IMR-90 (cell line): ENCODE results near the gene TNFRSF21. TPM values are rescaled to one million over a fixed set of nuclear protein-coding genes. Genes with fewer than 3 reads are reported as not detected.

ENCODE experiments used
- ATAC-seq: fragments of 200-7000 bp; cut with Tn5 transposase; 2 replicates; pipeline ENCODE4 v1.9.1; 2020; ENCODE audit warnings: low read depth, mild to moderate bottlenecking, moderate library complexity
- BruUV-seq: library from RNA; stranded (reverse); fragments of 400-500 nt; replicated peaks from 2 replicates; lab custom pipeline; 2021; lab: Mats Ljungman, UMichigan
- CTCF ChIA-PET: fragments of 300-600 bp; formaldehyde crosslinking; extraction: SDS; loops from one replicate; lab custom pipeline; 2021; ENCODE audit warnings: antibody characterized with exemption; lab: Yijun Ruan, JAX
- POLR2A ChIA-PET: fragments of 300-600 bp; sonication (Branson Sonifier 250); formaldehyde crosslinking; loops from one replicate; lab custom pipeline; 2022; ENCODE audit warnings: antibody characterized with exemption; ENCODE audit not compliant: unreplicated experiment; lab: Charles Lee
- DNase-seq: peaks from one replicate; pipeline ENCODE4 v3.0.0; 2013
- H2AFZ ChIP-seq: replicated peaks from 2 replicates; pipeline ENCODE3; 2013; ENCODE audit warnings: low read length, mild to moderate bottlenecking; ENCODE audit not compliant: poor library complexity
- H2AK5ac ChIP-seq: 2 replicates; pipeline ENCODE4 v1.6.1; 2013; ENCODE audit warnings: low read depth, low read length, inconsistent platforms
- H2AK9ac ChIP-seq: replicated peaks from 2 replicates; pipeline ENCODE3; 2013; ENCODE audit warnings: mild to moderate bottlenecking, low read depth, low read length, moderate library complexity; ENCODE audit not compliant: poor library complexity
- H2BK120ac ChIP-seq: 2 replicates; pipeline ENCODE4 v1.6.1; 2013; ENCODE audit warnings: low read depth, low read length, inconsistent platforms
- H2BK15ac ChIP-seq: 3 replicates; pipeline ENCODE4 v1.6.1; 2013; ENCODE audit warnings: low read depth, low read length, inconsistent platforms
- H2BK20ac ChIP-seq: 2 replicates; pipeline ENCODE4 v1.6.1; 2013; ENCODE audit warnings: low read depth, mild to moderate bottlenecking, inconsistent platforms, low read length, moderate library complexity
- H2BK5ac ChIP-seq: 2 replicates; pipeline ENCODE4 v1.6.1; 2013; ENCODE audit warnings: mild to moderate bottlenecking, low read depth, low read length, inconsistent platforms; ENCODE audit not compliant: poor library complexity, severe bottlenecking
- H3K14ac ChIP-seq: replicated peaks from 2 replicates; pipeline ENCODE4 v1.6.1; 2013; ENCODE audit warnings: low read depth, low read length, inconsistent platforms
- H3K18ac ChIP-seq: 2 replicates; pipeline ENCODE4 v1.6.1; 2013; ENCODE audit warnings: low read depth, low read length, control low read depth
- H3K23ac ChIP-seq: 2 replicates; pipeline ENCODE4 v1.6.1; 2013; ENCODE audit warnings: low read depth, low read length, inconsistent platforms
- H3K27ac ChIP-seq: 2 replicates; pipeline ENCODE4 v1.5.1; 2013; ENCODE audit warnings: mild to moderate bottlenecking, control low read depth, low read length; ENCODE audit not compliant: insufficient read depth
- H3K27me3 ChIP-seq: 2 replicates; pipeline ENCODE4 v1.6.1; 2013; ENCODE audit warnings: low read length; ENCODE audit not compliant: control insufficient read depth, insufficient read depth
- H3K36me3 ChIP-seq: 2 replicates; pipeline ENCODE4 v1.6.1; 2013; ENCODE audit warnings: low read length, mixed read lengths; ENCODE audit not compliant: control insufficient read depth, insufficient read depth
- H3K4ac ChIP-seq: 2 replicates; pipeline ENCODE4 v1.6.1; 2013; ENCODE audit warnings: low read depth, low read length, inconsistent platforms
- H3K4me1 ChIP-seq: 2 replicates; pipeline ENCODE4 v1.6.1; 2013; ENCODE audit warnings: low read length, mixed read lengths; ENCODE audit not compliant: control insufficient read depth, insufficient read depth
- H3K4me2 ChIP-seq: 2 replicates; pipeline ENCODE4 v1.6.1; 2013; ENCODE audit warnings: low read depth, mild to moderate bottlenecking, control low read depth, low read length, moderate library complexity
- H3K4me3 ChIP-seq: 2 replicates; pipeline ENCODE4 v1.5.1; 2013; ENCODE audit warnings: low read depth, mild to moderate bottlenecking, control low read depth, low read length, moderate library complexity; ENCODE audit not compliant: insufficient read depth
- H3K56ac ChIP-seq: 2 replicates; pipeline ENCODE4 v1.6.1; 2013; ENCODE audit warnings: low read length, inconsistent platforms; ENCODE audit not compliant: insufficient read depth; ENCODE audit errors: extremely low read depth
- H3K79me1 ChIP-seq, 2 experiments: 2 replicates each; pipeline ENCODE4 v1.6.1; 2013; ENCODE audit warnings: low read length in 2 of 2, inconsistent platforms in 1 of 2, low read depth in 1 of 2
- H3K9ac ChIP-seq: 2 replicates; pipeline ENCODE4 v1.6.1; 2013; ENCODE audit warnings: low read depth, low read length, control low read depth
- H3K9me1 ChIP-seq: 2 replicates; pipeline ENCODE4 v1.6.1; 2013; ENCODE audit warnings: low read length, inconsistent platforms; ENCODE audit not compliant: insufficient read depth
- H3K9me3 ChIP-seq: 2 replicates; pipeline ENCODE4 v1.6.1; 2013; ENCODE audit warnings: low read length; ENCODE audit not compliant: control insufficient read depth, insufficient read depth
- H4K20me1 ChIP-seq: 2 replicates; pipeline ENCODE4 v1.6.1; 2013; ENCODE audit warnings: low read length, inconsistent platforms; ENCODE audit not compliant: insufficient read depth
- H4K5ac ChIP-seq: 2 replicates; pipeline ENCODE4 v1.6.1; 2013; ENCODE audit warnings: mild to moderate bottlenecking, low read depth, low read length, control low read depth
- H4K8ac ChIP-seq, 2 experiments: 2 replicates each; pipeline ENCODE4 v1.6.1; 2013; ENCODE audit warnings: low read depth in 2 of 2, low read length in 2 of 2, control low read depth in 1 of 2, inconsistent platforms in 1 of 2
- H4K91ac ChIP-seq: 2 replicates; pipeline ENCODE4 v1.6.1; 2013; ENCODE audit warnings: low read depth, low read length, inconsistent platforms; ENCODE audit not compliant: insufficient read depth
- BHLHE40 ChIP-seq: fragments of 150-350 bp; IDR thresholded peaks from 2 replicates; pipeline ENCODE4 v1.6.1; 2016; ENCODE audit warnings: mild to moderate bottlenecking, low read depth, low read length
- CEBPB ChIP-seq: IDR thresholded peaks from 2 replicates; pipeline ENCODE4 v1.6.1; 2012; ENCODE audit warnings: low read depth, low read length, improper control_type of control experiment
- CHD1 ChIP-seq: IDR thresholded peaks from 2 replicates; pipeline ENCODE4 v1.6.1; 2012; ENCODE audit warnings: low read depth, low read length, improper control_type of control experiment
- CTCF ChIP-seq: conservative IDR thresholded peaks from 2 replicates; pipeline ENCODE4 v1.5.1; 2012; ENCODE audit warnings: mild to moderate bottlenecking, low read depth, low read length, improper control_type of control experiment
- ELK1 ChIP-seq: fragments of 150-350 bp; IDR thresholded peaks from 2 replicates; pipeline ENCODE4 v1.6.1; 2016; ENCODE audit warnings: low read depth, mild to moderate bottlenecking, low read length, moderate library complexity, borderline replicate concordance
- FOS ChIP-seq: fragments of 150-350 bp; IDR thresholded peaks from 2 replicates; pipeline ENCODE4 v1.6.1; 2016; ENCODE audit warnings: low read depth, low read length
- MAFK ChIP-seq: IDR thresholded peaks from 2 replicates; pipeline ENCODE4 v1.6.1; 2012; ENCODE audit warnings: low read depth, low read length, improper control_type of control experiment
- MXI1 ChIP-seq: IDR thresholded peaks from 2 replicates; pipeline ENCODE4 v1.6.1; 2012; ENCODE audit warnings: low read depth, mild to moderate bottlenecking, low read length, moderate library complexity, borderline replicate concordance
- POLR2A ChIP-seq: IDR thresholded peaks from 2 replicates; pipeline ENCODE4 v1.6.1; 2012; ENCODE audit warnings: mild to moderate bottlenecking, low read depth, low read length
- RCOR1 ChIP-seq: IDR thresholded peaks from 2 replicates; pipeline ENCODE4 v1.6.1; 2012; ENCODE audit warnings: mild to moderate bottlenecking, low read length, improper control_type of control experiment; ENCODE audit not compliant: insufficient replicate concordance
- WGBS, 2 experiments: methylation state at CpG; one replicate each; pipeline versions ENCODE4 v1.1.5 to v1.1.7; 2013; ENCODE audit warnings: missing lambda C conversion rate in 2 of 2; ENCODE audit not compliant: insufficient read length in 1 of 2; ENCODE audit errors: extremely low coverage in 2 of 2; 5-methylcytosine and 5-hydroxymethylcytosine counted together
- dilution Hi-C: fragments of 300-500 bp; cut with HindIII; formaldehyde crosslinking; loops from one replicate; pipeline ENCODE4 v1.14.3; 2018; ENCODE audit warnings: low sequenced_read_pairs; ENCODE audit not compliant: unreplicated experiment
- in situ Hi-C: fragments of 300-500 bp; cut with MboI; formaldehyde crosslinking; loops from 3 replicates; pipeline ENCODE4 v1.14.3; 2019; ENCODE audit warnings: low sequenced_read_pairs, inconsistent platforms, mixed read lengths
- intact Hi-C: fragments of 100-400 bp; cut with micrococcal nuclease; formaldehyde crosslinking; loops from 2 replicates; pipeline ENCODE4 v1.10.0; 2022
- polyA plus RNA-seq, 3 experiments: library from polyadenylated mRNA; depleted of rRNA; stranded (reverse); fragments of >200 nt; gene quantifications; 2 replicates each; pipeline ENCODE4 v1.2.3, GENCODE V29; 2012; ENCODE audit warnings: low replicate concordance in 1 of 3
- total RNA-seq: library from RNA; depleted of rRNA; stranded (reverse); fragments of >200 nt; gene quantifications from 2 replicates; pipeline ENCODE4 v1.2.3, GENCODE V29; 2012
- TF ChIP-seq, protein P1 (sequence below): fragments of 150-350 bp; IDR thresholded peaks from 2 replicates; pipeline ENCODE4 v1.6.1; 2017; ENCODE audit warnings: mild to moderate bottlenecking, antibody characterized with exemption, low read length, low read depth

Gene TNFRSF21
- total and polyA plus RNA-seq, 2 of the 4 experiments (the other 2 are of a cell fraction) = 2.9 to 6.9 TPM

DNA sequence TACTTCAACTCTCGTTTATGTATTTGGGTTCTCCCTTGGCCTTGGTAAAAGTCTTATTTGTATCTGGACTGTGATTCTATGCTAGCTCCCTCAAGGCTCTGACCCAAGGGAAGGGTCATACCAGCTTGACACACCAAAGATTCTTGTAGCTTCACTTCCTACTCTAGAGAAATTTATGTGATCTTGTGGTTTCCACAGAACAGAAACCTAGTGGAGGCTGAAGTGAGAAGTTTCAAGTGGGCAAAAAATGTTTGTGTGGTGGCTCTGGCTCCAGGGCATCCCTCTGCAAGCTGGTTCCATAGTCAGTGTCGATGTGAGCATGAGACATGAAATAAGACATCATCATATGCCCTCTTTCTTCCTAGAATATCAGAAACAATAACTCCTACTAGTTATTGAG is 48.1 kb upstream of the TNFRSF21 start:
- no peak overlapping the region for H3K14ac ChIP-seq
- no peak overlapping the region for H2AFZ ChIP-seq
- H3K56ac ChIP-seq = no peak overlapping the region
- no peak for DNase-seq
- H3K27me3 ChIP-seq = peaks cover 3% of the 10 kb centered on the region; the same call in 1 of the 2 replicates
- ChIA-PET POLR2A (no interaction called here), CTCF (no interaction called here)
- no peak overlapping the region for H2BK15ac ChIP-seq
- H3K79me1 ChIP-seq = no peaks in the 10 kb centered on the region
- TF ChIP-seq BHLHE40 = no peak
- TF ChIP-seq, protein P1, sequence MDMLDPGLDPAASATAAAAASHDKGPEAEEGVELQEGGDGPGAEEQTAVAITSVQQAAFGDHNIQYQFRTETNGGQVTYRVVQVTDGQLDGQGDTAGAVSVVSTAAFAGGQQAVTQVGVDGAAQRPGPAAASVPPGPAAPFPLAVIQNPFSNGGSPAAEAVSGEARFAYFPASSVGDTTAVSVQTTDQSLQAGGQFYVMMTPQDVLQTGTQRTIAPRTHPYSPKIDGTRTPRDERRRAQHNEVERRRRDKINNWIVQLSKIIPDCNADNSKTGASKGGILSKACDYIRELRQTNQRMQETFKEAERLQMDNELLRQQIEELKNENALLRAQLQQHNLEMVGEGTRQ = no peak
- TF ChIP-seq RCOR1 = no peak
- no peak for TF ChIP-seq MXI1
- TF ChIP-seq CEBPB = no peak
- TF ChIP-seq CHD1 = no peak
- no peak for TF ChIP-seq CTCF
- TF ChIP-seq POLR2A = no peak
- TF ChIP-seq MAFK = no peak
- no peak for TF ChIP-seq FOS
- TF ChIP-seq ELK1 = no peak
- no peak overlapping the region for H4K91ac ChIP-seq
- no peaks in the 10 kb centered on the region for H3K36me3 ChIP-seq
- no CpG with 5 or more reads among the region's 2 CpGs for WGBS, 2 experiments
- H4K8ac ChIP-seq = no peak overlapping the region
- dilution Hi-C loops = no loop called here
- H3K4me3 ChIP-seq = no peak overlapping the region
- H3K9me1 ChIP-seq = no peaks in the 10 kb centered on the region
- no peak overlapping the region for H2BK20ac ChIP-seq
- H2AK5ac ChIP-seq = no peak overlapping the region
- no peak overlapping the region for H3K4me2 ChIP-seq
- H4K5ac ChIP-seq = no peak overlapping the region
- H2AK9ac ChIP-seq = no peak overlapping the region
- no peak overlapping the region for H3K4ac ChIP-seq
- ATAC-seq = no peak
- no peak overlapping the region for H3K18ac ChIP-seq
- no peak overlapping the region for H2BK5ac ChIP-seq
- BruUV-seq = no TSS peak
- H3K9me3 ChIP-seq = no peaks in the 10 kb centered on the region
- H3K9ac ChIP-seq = no peak overlapping the region
- intact Hi-C loops = no loop called here
- H3K23ac ChIP-seq = no peak overlapping the region
- no peaks in the 10 kb centered on the region for H4K20me1 ChIP-seq
- no peaks in the 10 kb centered on the region for H3K4me1 ChIP-seq
- H2BK120ac ChIP-seq = no peak overlapping the region
- in situ Hi-C loops = no loop called here
- H3K27ac ChIP-seq = no peak overlapping the region
